Omental fat pad (tissue), 4 donors: Measurements from ENCODE around the gene TMEM101. TPM values are rescaled to one million over a fixed set of nuclear protein-coding genes. Genes with fewer than 3 reads are reported as not detected.
"Not testable (repeated sequence)": the region's sequence is repeated elsewhere in the genome, so short reads cannot be mapped to it uniquely, and the experiment has no call there.

ENCODE experiments used
- ATAC-seq: fragments of 150-250 bp; one replicate; pipeline ENCODE4 v1.9.1; 2016; ENCODE audit warnings: mild to moderate bottlenecking, moderate library complexity; ENCODE audit not compliant: low FRiP score
- DNase-seq: peaks from one replicate; pipeline ENCODE4 v3.0.0-alpha.2; 2019; ENCODE audit warnings: low spot score
- CTCF ChIP-seq, 3 donors: fragments of 450-650 bp; IDR thresholded peaks; one replicate each; pipeline ENCODE4 v1.5.1; 2016 to 2017; ENCODE audit warnings: antibody characterized with exemption in 3 of 3, mild to moderate bottlenecking in 3 of 3, moderate library complexity in 2 of 3
- total RNA-seq, 4 donors: library from RNA; depleted of rRNA; stranded (reverse); fragments of >200 nt; gene quantifications; one replicate each; pipeline ENCODE4 v1.1.0, GENCODE V29; 2016

The TMEM101 gene
- total RNA-seq, 4 donors from 2014 or later: 17.3 to 37.0 (median 26.8) TPM

- no peak for TF ChIP-seq CTCF (IDR thresholded peaks at IDR 0.05)
- DNase-seq: no peak
- no peak for ATAC-seq
Observed at GRCh38 chr17:44023545-44024270, 8.9 kb upstream of the TMEM101 start.

- DNase-seq: no peak
- no peak for ATAC-seq
- no peak for TF ChIP-seq CTCF (IDR thresholded peaks at IDR 0.05)
Observed at GRCh38 chr17:44022246-44022645, 7.5 kb upstream of the TMEM101 start.

GRCh38 chr17:44021227-44021626 is 6.5 kb upstream of the TMEM101 start:
- not testable (repeated sequence) for DNase-seq, ATAC-seq

- no peak for DNase-seq
- ATAC-seq: no peak
- TF ChIP-seq CTCF (IDR thresholded peaks at IDR 0.05): no peak
Observed at GRCh38 chr17:44014133-44014436, 678 bp downstream of the TMEM101 start.

- no peak for DNase-seq
- TF ChIP-seq CTCF (IDR thresholded peaks at IDR 0.05): no peak
- ATAC-seq: no peak
Observed at GRCh38 chr17:44012874-44013273, 1.9 kb downstream of the TMEM101 start.

- ATAC-seq (no peak), DNase-seq (no peak)
- no peak for TF ChIP-seq CTCF (IDR thresholded peaks at IDR 0.05)
Observed at GRCh38 chr17:44012391-44012790, 2.4 kb downstream of the TMEM101 start.

- no peak for ATAC-seq
- TF ChIP-seq CTCF (IDR thresholded peaks at IDR 0.05): no peak
- no peak for DNase-seq
Observed at GRCh38 chr17:44011876-44012275, 2.9 kb downstream of the TMEM101 start.
